GM13977 (cell line): ENCODE data around the gene CNTNAP5.

Source experiments
- DNase-seq: peaks from one replicate; pipeline ENCODE4 v3.0.0; 2012; ENCODE audit warnings: low spot score
- in situ Hi-C: fragments of 300-500 bp; cut with MboI; formaldehyde crosslinking; loops from one replicate; pipeline ENCODE4 v1.12.0; 2022; ENCODE audit warnings: low sequenced_read_pairs, low pct_unique_long_range_greater_than_20kb, mixed read lengths, inconsistent platforms; ENCODE audit not compliant: unreplicated experiment
- TF ChIP-seq, protein P1 (sequence below): IDR thresholded peaks from 2 replicates; pipeline ENCODE4 v1.5.1; 2012; ENCODE audit warnings: mild to moderate bottlenecking, control low read depth; ENCODE audit not compliant: insufficient read depth; ENCODE audit errors: extremely low read depth, missing control alignments

Gene CNTNAP5

DNA sequence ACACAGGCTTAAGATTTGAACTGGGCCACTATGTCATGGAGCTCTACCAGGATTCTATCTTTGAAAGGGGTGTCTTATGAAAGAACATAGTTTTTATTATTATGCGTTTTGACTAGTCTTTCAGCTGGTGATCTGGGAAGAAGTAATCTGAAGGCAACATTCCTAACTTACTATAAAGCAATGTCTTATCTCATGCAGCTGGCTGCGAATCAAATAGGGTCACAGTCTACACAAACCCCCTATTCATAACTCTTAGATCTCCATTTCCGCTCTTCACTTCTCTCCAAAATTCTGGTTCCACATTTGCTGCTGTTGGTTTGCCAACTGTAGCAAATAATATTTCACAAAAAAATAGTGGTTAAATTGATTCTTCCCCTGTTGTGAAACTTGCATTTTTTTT, 813.3 kb downstream of the CNTNAP5 start:
- in situ Hi-C loops, result no loop called here
- TF ChIP-seq, protein P1, sequence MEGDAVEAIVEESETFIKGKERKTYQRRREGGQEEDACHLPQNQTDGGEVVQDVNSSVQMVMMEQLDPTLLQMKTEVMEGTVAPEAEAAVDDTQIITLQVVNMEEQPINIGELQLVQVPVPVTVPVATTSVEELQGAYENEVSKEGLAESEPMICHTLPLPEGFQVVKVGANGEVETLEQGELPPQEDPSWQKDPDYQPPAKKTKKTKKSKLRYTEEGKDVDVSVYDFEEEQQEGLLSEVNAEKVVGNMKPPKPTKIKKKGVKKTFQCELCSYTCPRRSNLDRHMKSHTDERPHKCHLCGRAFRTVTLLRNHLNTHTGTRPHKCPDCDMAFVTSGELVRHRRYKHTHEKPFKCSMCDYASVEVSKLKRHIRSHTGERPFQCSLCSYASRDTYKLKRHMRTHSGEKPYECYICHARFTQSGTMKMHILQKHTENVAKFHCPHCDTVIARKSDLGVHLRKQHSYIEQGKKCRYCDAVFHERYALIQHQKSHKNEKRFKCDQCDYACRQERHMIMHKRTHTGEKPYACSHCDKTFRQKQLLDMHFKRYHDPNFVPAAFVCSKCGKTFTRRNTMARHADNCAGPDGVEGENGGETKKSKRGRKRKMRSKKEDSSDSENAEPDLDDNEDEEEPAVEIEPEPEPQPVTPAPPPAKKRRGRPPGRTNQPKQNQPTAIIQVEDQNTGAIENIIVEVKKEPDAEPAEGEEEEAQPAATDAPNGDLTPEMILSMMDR, result no peak
- DNase-seq, result no peak

DNA sequence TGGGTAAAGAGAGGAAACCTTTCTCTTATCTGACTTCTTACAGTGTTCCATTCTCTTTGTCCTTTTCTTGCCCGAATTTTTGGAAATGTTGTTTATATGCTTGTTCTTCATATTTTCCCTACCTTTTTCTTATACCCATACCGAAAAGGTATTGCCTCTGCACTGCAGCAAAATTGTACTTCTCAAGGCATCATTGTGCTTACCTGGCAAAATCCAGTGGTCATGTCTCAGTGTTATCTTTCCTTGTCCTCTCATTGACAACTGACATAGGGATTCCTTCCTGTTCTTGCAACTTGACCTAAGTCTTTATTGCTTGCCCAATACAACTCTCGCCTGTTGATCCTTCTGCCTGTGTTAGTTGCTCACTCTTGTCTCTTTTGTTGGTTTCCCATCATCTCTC, 842.2 kb downstream of the CNTNAP5 start:
- in situ Hi-C loops, result no loop called here
- TF ChIP-seq, protein P1, result no peak
- no peak for DNase-seq

DNA sequence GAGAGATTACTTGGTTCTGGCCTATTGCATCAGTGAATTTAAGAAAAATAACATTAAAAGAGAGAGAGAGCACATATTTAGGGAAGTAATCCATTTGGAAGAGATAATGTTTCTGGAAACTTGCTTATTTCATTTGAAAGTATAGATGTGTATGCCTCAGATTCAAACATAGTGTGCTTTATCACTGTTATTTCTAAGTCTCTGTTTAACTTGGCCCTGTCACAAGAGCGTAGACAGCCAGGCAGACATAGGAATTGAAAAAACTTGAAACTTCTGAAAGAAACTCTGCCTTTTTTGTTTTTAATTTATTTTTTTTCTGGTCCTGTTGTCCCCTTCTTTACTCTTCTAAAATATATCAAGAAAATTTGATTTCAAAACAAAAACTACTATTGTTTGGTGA, 849.1 kb downstream of the CNTNAP5 start:
- in situ Hi-C loops, result no loop called here
- DNase-seq, result no peak
- TF ChIP-seq, protein P1, result no peak

DNA sequence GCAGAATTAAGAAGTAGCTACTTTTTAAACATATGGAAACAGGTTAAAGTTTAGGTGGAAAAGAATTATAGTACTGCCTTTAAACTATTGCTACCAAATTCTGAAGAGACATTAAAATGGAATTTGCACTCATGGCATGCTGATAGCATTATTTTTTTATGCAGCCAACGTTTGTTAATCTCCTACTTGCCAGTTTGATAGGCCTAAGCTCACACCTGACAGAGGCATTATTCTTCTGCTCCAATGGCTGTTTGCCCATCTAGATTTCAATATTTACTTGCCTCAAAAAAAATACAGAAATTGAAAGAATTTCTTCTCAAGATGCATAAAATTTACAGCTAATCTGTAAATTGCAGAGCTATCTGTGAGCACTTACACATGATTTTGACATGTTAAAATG, 849.6 kb downstream of the CNTNAP5 start:
- DNase-seq, result no peak
- TF ChIP-seq, protein P1, result no peak
- in situ Hi-C loops, result no loop called here

DNA sequence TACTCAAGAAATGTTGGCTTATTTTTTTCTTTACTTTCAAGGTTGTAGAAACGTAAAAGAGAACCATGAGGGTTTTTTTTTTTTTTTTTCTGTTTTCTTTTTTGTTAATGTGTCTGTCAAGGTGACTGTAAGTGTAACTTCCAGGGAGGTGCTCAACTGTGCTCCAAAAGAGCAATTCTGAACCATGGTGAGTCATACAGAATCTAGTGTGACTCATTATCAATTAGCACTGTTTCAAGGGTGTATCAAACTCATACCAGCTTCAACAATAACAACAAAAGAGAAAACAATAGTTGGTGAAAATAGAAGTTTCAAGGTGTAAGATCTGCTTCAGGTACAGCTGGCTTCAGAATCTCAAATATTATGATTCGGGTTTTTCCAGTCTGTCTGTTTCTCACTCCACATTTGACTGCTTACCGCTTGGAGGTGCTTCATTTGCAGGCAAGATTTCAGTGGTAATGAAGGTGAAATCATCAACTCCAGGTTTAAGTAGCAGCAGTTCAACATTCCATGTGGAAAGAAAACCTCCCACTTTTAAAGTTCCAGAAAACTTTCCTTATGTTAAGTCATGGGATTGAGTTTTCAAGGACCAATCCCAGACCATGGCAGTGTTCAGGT, 850.6 kb downstream of the CNTNAP5 start:
- in situ Hi-C loops, result no loop called here
- TF ChIP-seq, protein P1, result no peak
- peak; percentile 5 for DNase-seq

GRCh38 chr2:124877141-124877577, 852.1 kb downstream of the CNTNAP5 start:
- in situ Hi-C loops, result no loop called here
- no peak for DNase-seq
- TF ChIP-seq, protein P1, result no peak

GRCh38 chr2:124879640-124880039, 854.6 kb downstream of the CNTNAP5 start:
- DNase-seq, result no peak
- TF ChIP-seq, protein P1, result no peak
- in situ Hi-C loops, result no loop called here
